ENCODE results near the gene PSMD1. TPM values are rescaled to one million over a fixed set of nuclear protein-coding genes. Genes with fewer than 3 reads are reported as not detected.

PSMD1 gene
- total RNA-seq, 1 donor from 2014 or later, result 55.3 TPM

DNA sequence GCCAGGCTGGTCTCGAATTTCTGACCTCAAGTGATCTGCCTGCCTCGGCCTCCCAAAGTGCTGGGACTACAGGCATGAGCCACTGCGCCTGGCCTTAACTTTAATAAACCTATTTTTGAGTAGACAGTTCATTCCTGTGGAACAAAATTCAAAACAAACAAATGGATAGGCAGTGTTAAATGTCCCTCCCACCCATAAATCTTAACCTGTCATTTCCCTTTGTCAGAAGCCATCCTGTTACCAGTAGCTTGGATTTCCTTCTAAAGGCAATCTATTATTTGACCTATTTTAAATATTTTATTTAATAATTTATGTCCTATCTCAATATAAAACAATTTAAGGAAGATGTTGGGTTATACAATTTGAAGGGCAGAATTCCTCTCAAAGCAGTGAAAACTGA is 25.9 kb upstream of the PSMD1 start:
- H3K4me1 ChIP-seq, result no peaks in the 10 kb centered on the region
- no peaks in the 10 kb centered on the region for H3K36me3 ChIP-seq
- H3K9me3 ChIP-seq, result no peaks in the 10 kb centered on the region
- H3K27ac ChIP-seq, result no peak overlapping the region
- ATAC-seq (no peak), DNase-seq (no peak)
- intact Hi-C loops (cut with DNase I), result no loop called here
- peaks cover 14% of the 10 kb centered on the region for H3K27me3 ChIP-seq (ENCODE audit: low read depth)
- TF ChIP-seq, protein P1, sequence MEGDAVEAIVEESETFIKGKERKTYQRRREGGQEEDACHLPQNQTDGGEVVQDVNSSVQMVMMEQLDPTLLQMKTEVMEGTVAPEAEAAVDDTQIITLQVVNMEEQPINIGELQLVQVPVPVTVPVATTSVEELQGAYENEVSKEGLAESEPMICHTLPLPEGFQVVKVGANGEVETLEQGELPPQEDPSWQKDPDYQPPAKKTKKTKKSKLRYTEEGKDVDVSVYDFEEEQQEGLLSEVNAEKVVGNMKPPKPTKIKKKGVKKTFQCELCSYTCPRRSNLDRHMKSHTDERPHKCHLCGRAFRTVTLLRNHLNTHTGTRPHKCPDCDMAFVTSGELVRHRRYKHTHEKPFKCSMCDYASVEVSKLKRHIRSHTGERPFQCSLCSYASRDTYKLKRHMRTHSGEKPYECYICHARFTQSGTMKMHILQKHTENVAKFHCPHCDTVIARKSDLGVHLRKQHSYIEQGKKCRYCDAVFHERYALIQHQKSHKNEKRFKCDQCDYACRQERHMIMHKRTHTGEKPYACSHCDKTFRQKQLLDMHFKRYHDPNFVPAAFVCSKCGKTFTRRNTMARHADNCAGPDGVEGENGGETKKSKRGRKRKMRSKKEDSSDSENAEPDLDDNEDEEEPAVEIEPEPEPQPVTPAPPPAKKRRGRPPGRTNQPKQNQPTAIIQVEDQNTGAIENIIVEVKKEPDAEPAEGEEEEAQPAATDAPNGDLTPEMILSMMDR (IDR thresholded peaks at IDR 0.05), result no peak
- H3K4me3 ChIP-seq, result no peak overlapping the region

GRCh38 chr2:231032575-231033140 is 24.0 kb upstream of the PSMD1 start:
- no peaks in the 10 kb centered on the region for H3K9me3 ChIP-seq
- no peaks in the 10 kb centered on the region for H3K36me3 ChIP-seq
- DNase-seq (no peak), ATAC-seq (no peak)
- no peaks in the 10 kb centered on the region for H3K4me1 ChIP-seq
- no peak overlapping the region for H3K27ac ChIP-seq
- peaks cover 28% of the 10 kb centered on the region for H3K27me3 ChIP-seq (ENCODE audit: low read depth)
- no peak overlapping the region for H3K4me3 ChIP-seq
- TF ChIP-seq, protein P1 (IDR thresholded peaks at IDR 0.05), result no peak
- intact Hi-C loops (cut with DNase I), result no loop called here

GRCh38 chr2:231033147-231034132 is 23.2 kb upstream of the PSMD1 start:
- peaks cover 33% of the 10 kb centered on the region for H3K27me3 ChIP-seq (ENCODE audit: low read depth)
- TF ChIP-seq, protein P1 (IDR thresholded peaks at IDR 0.05), result no peak
- ATAC-seq, result no peak

DNA sequence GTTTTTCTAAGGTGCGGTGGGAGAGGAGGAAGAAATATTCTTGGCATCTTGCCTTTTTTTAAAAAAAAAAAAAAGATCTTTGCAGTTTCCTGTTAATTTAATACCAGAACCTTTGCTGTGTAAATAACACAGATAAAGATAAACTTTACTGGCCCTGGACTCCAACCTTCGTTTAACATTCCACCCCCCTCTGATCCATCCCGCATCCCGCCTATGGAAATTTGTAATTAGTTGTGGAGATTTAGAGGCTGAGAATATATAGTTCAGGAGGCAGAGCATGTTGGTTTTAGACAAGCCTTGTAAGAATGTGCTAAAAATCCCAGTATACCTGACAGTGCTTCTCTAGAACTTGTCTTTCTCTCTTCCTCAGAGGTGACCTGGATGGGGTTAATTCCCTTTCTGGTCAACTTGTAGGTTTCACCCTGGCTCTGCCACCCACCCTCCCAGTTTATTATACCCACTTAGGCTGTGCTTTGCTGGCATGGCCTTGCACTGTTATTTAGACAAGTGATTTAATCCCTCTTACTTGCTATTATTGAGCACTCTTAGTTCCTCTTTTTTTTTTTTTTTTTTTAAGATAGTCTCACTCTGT is 22.3 kb upstream of the PSMD1 start:
- Histone ChIP-seq H3K27me3 (ENCODE audit: low read depth) (peaks cover 43% of the 10 kb centered on the region), H3K9me3 (no peaks in the 10 kb centered on the region), H3K4me1 (no peaks in the 10 kb centered on the region), H3K4me3 (no peak overlapping the region), H3K27ac (no peak overlapping the region), H3K36me3 (no peaks in the 10 kb centered on the region)
- TF ChIP-seq, protein P1 (IDR thresholded peaks at IDR 0.05), result no peak
- intact Hi-C loops (cut with DNase I), result no loop called here
- DNase-seq (no peak), ATAC-seq (no peak)

More at GRCh38 chr2:231033147-231034132, 23.2 kb upstream of the PSMD1 start:
- no peak overlapping the region for H3K27ac ChIP-seq
- intact Hi-C loops (cut with DNase I), result no loop called here
- DNase-seq, result no peak
- H3K4me3 ChIP-seq, result no peak overlapping the region
- H3K9me3 ChIP-seq, result no peaks in the 10 kb centered on the region
- H3K4me1 ChIP-seq, result no peaks in the 10 kb centered on the region
- H3K36me3 ChIP-seq, result no peaks in the 10 kb centered on the region

DNA sequence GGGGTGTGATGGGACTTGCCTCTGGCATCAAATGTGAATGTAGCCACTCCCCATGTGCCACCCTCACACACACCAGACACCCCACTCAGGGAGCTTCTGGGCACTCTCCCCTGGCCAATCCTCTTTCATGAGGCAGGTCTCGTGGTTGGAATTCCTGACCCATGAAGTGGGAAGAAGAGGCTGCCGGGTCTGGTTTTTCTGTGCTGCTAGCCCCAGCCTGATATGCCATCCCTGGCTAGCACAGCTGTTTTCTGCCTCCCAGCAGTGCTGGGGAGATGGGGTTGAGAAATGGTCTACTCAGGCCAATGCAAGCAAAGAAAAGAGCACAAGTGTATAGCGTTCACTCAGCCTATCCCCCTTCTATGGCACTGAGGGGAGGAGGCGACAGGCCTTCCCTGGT is 20.5 kb upstream of the PSMD1 start:
- TF ChIP-seq, protein P1 (IDR thresholded peaks at IDR 0.05), result no peak
- H3K27ac ChIP-seq, result no peak overlapping the region
- intact Hi-C loops (cut with DNase I), result no loop called here
- DNase-seq (no peak), ATAC-seq (no peak)
- no peaks in the 10 kb centered on the region for H3K9me3 ChIP-seq
- no peak overlapping the region for H3K4me3 ChIP-seq
- no peaks in the 10 kb centered on the region for H3K4me1 ChIP-seq
- no peaks in the 10 kb centered on the region for H3K36me3 ChIP-seq
- H3K27me3 ChIP-seq (ENCODE audit: low read depth), result peaks cover 52% of the 10 kb centered on the region

Data from lower lobe of right lung (tissue), 2 donors.